Measurements from ENCODE around the gene KREMEN2.

The KREMEN2 gene

DNA sequence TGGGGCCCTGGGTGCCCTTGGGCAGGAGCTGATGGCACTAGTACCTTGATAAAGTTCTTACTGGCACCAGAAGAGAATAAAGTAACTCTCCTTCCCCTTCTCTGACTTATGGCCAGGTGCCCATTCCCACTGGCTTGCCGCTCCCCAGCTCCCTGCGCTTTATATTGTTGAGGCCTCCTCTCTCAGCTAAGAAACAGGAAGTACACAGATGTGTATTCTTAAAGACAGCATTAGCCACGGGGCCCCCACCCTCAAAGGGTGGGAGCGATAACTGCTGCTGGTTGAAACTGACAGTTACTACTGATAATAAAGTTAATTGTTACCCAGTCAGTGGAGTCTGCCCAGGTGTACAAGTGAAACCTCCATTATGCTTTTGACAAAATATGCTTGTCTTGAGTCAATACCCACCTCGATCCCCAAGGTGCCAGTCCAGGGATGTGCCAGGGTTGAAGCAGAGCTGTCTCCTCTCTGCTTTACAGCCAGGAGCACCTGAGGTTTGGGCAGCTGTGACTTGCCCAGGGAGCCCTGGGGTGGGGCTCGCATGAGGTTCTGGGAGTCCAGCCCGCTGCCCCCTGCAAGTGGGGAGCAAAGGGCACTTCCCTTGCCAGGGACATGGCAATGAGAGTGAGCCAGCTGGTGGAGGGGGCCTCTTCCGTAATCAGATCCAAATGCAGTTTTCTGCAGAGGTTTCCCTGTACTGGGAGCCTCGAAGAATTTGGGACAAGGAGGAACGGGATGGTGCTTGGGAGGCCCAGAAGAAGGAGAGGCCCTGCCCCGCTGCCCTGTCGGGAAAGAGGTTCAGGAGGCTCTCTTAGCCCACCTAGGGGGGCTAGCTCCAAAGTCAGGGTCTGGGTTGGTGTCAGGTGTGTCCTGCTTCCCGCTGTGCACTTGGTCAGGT is 43.2 kb downstream of the KREMEN2 start:
- no peak for DNase-seq

DNA sequence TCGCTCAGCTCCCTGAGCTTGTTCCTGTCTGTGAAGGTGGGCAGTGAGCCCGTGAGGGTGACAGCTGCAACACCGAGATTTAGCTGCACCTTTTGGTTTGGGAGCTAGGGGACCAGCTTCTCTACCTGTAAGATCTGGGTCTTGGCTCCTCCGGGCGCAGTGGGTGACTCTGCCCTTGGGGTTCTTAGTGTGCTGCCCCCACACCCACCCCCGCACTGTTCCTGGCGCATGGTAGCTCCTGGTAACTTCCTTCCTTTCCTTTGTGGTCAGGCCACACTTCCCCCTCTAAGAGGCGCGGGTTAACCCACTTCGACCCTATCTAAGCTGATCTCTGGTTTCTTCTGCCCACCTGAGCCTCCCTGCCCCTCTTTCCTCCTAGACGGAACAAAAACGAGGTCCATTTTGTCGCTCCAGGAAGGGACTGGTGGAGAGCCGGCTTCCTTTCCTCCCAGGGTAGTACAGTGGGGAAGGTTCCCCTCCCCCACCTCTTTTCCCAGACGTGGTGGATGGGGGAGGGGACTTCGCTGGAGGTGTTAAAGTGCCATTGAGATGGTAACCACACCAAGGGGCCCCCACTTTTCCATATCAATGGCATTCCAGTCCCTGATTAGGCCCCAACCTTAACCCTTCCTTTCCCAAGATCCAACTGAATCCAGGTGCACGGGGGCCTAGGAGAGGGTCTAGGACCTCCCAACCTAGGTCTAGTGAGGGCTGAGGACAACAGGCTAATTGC is 44.0 kb downstream of the KREMEN2 start:
- no peak for DNase-seq

DNA sequence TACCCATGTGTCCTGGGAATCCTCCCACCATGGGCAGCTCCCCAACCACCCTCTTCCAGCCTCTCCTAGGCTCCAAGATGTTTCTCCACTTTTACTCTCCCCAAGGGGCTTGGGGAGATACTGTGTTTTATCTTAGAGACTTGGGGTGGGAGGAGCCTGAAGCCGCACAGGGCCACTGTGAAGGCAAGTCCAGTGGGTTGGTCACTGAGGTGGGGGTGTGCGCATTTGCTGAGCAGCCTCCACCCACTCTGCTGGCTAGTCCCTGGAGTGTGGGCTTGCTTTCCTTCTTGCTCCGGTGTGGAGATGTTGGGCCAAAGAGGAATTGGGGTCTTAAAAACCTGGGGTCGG is 44.6 kb downstream of the KREMEN2 start:
- no peak for DNase-seq

DNA sequence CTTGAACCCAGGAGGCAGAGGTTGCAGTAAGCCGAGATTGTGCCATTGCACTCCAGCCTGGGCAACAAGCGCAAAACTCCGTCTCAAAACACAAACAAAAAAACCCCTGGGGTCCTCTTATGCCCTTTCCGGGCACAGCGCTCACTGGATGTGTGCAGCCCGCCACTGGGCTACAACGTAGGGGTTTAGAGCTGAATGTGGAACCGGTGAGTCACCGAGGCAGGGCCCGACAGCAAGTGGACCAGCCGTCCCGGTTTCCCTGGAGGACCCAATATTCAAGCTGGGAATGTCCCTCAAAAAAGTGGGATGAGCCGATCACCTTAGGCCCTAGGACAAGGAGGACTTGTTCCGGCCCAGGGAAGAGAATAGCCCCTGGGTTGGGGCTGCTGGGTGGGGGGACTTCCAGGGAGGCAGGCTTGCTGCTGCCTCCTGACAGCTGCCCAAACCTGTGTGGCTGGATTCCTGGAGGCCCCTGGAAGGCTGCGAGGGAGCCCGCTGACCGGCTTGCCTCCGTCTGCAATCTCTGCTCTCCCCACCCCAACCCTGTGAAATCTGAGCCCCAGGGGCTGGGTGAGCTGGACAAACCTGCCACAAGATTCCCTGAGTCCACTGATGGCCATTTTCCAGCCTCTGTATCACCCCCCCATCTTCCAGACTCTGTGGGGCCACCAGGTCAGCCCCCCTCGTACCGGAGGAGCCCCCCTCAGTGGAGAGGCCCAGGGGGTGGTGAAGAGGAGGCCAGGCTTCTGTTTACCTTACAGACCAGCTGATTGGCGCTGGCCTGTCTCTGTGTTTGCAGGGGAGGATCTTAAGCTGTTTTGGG is 45.7 kb downstream of the KREMEN2 start:
- DNase-seq = no peak

DNA sequence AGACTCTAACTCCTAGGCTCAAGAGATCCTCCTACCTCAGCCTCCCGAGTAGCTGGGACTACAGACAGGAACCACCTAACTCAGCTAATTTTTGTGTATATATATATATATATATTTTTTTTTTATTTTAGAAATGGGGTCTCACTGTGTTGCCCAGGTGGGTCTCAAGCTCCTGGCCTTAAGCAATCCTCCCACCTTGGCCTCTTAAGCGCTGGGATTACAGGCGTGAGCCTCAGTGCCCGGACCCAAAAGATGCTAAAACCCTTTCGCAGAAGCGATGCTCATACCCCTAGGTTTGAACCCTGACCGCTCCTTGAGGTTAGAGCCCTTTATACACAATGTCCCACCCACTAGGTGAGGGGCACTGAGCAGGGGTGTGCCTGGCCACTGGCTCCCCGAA is 46.4 kb downstream of the KREMEN2 start:
- DNase-seq = no peak

DNA sequence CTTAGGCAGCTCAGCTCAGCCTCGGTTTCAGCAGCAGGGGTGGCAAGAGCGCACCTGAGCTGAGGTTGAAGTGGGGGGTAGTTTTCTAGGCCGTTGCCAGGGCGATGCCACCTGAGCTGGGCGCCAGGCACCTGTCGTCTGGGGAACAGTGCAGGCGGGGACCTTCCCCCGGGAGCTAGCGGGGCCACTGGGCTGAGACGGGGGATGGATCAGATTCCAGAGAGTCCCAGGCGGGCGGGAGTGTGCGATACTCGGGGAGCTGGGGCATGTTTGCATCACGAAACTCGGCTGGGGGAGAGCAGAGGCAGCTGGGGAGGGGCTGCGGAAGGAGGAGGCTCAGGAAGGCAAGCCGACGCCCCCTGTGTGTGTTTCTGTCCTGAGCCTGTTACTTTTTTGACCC is 48.2 kb downstream of the KREMEN2 start:
- DNase-seq = no peak

DNA sequence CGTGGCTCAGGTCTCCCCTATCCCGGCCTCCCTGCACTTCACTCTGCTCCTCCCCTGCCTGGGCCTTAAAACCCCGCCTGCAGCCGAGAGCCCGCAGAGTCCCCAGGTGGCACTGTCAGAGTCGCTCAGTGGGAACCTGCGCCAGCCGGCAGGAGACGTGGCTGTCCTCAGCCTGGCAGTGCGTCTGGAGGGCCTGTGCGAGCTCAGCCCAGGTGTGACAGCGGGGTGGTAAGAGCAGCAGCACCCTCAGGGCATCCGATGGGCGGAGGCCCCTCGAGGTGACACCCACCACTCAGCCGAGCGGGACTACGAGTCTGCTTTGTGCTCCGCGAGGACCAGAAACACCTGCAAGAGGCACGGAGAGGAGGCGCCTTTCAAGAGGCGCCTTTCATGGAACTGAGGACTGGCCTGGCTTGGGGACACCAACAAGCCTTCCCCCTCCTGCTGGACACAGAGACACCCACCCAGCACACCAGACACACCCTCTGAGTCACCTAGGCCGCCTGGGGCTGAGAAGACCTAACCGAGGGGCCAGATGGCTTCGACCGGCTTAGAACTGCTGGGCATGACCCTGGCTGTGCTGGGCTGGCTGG is 48.8 kb downstream of the KREMEN2 start, which contains the start of gene CLDN9:
CLDN9 (plus strand) TSS at position 96 of the 593 bp plus-strand sequence; CDS start at position 536, 440 bp downstream.
- no peak for DNase-seq

DNA sequence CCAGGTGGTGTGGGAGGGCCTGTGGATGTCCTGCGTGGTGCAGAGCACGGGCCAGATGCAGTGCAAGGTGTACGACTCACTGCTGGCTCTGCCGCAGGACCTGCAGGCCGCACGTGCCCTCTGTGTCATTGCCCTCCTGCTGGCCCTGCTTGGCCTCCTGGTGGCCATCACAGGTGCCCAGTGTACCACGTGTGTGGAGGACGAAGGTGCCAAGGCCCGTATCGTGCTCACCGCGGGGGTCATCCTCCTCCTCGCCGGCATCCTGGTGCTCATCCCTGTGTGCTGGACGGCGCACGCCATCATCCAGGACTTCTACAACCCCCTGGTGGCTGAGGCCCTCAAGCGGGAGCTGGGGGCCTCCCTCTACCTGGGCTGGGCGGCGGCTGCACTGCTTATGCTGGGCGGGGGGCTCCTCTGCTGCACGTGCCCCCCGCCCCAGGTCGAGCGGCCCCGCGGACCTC is 49.4 kb downstream of the KREMEN2 start:
- no peak for DNase-seq

DNA sequence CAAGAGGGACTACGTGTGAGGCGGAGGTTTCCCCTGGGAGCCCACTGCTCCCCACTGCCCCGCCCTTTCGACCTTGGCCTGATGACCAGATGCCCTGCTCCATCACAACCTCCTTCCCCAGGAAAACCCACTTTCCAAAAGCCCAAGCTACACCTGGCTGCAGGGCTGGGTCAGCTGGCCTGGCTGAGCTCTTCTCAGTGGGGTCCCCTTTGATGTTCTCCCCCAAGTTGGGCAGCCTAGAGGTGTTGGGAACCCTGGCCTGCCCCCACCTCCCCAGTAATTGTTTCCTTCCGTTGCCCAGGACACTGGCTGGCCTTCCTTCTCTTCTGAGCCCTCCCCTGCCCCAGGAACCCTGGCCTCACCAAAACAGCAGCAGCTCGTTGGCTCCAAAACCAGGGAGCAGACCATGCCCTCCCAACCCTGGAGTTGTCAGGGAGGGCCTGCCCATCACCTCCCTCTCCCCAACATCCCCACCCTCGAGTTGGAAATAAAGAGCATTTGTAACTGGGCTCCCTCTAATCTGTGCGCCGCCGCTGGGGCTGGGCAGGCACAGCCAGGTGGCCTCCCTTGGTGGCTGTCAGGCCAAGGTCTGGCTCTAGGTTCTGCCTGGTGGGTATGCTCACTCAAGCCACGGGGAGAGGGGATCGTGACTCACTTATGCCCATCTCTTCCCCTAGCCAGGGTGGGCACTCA is 50.1 kb downstream of the KREMEN2 start:
- no peak for DNase-seq

DNA sequence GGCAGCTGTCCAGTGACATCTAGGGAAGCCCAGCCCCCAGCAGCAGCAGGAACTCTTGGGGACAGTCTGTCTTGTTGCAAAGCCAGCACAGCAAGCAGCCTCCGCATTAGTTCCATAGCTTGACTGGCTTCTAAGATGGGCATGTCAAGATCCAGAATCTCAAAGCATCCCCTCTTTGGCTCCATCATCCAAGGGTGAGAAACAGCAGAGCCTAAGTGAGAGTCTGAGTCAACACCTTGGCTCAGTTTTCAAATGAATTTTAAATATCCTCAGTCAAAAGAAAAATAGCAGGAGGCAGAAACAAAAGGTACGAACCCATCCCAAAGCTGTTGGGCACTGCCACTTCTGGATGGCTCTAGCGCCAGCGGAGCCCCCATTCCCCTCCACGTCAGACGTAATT is 50.9 kb downstream of the KREMEN2 start:
- no peak for DNase-seq

DNA sequence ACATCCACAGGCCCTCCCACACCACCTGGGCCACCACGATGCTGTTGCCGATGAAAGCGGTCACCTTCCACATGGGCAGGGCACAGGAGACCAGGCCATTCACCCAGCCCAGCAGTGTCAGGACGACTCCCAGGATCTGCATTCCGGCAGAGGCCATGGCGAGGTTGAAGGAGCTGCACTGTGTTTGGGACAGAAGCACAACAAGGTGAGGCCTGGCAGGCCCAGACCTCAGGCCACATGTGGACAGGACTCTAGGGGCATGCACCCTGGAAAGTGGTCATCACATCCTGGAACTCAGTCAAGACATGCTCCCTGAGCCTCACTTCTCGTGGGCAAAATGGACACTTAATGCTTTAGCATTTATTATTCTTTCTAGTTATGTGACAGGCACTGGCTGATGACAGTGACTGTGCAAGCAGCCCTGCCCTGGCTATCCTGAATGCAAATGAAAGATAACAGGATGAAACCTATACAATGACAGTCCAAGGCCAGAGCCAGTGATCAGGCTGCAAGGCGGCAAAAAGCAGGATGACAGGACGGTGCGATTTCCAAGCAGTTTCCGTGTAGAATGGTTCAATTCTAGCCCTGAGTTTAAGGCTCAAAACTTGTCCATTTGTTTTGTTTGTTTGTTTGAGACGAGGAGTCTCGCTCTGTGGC is 51.9 kb downstream of the KREMEN2 start:
- DNase-seq = no peak

DNA sequence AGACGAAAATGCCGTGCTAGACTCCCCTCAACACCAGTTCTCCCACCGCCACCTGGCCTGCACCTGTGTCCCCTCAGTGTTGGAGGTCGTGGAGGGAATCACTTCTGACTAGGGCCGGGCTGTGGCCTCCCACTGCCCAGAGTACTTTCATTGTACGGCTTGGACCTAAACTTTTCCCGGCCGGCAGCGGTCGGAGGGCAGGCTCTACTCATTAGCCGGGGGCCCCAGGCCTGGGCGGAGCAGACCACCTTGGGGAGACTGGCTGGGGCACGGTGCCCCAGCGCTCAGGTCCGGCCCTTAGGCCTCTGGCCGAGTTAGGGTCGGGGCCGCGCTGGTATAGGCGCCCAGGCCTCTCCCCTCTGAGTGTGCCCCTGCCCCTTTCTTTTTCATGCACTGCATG is 53.3 kb downstream of the KREMEN2 start:
- DNase-seq = no peak
